CD4-positive, alpha-beta T cell (primary cell): ENCODE results near the gene TCFL5. TPM values are rescaled to one million over a fixed set of nuclear protein-coding genes. Genes with fewer than 3 reads are reported as not detected.

Experiments
- ATAC-seq: fragments of 200-7000 bp; cut with Tn5 transposase; one replicate; pipeline ENCODE4 v1.10.0; 2022; ENCODE audit warnings: mild to moderate bottlenecking; ENCODE audit not compliant: poor library complexity
- CTCF ChIA-PET: fragments of 350-600 bp; sonication (Branson Sonifier 250); formaldehyde crosslinking; loops from one replicate; lab custom pipeline; 2021; ENCODE audit warnings: antibody characterized with exemption, inconsistent platforms; lab: Charles Lee
- POLR2A ChIA-PET: fragments of 350-600 bp; sonication (Branson Sonifier 250); formaldehyde crosslinking; loops from one replicate; lab custom pipeline; 2021; ENCODE audit warnings: antibody characterized with exemption, inconsistent platforms; lab: Charles Lee
- DNase-seq, 14 experiments: peaks; one replicate each; pipeline ENCODE4 v3.0.0-alpha.2; 2013 to 2020; ENCODE audit warnings: mixed read lengths in 2 of 14
- H3K27ac ChIP-seq, 2 donors: one replicate each; pipeline versions ENCODE4 v1.5.1 to v1.7.0; 2013; ENCODE audit warnings: low read length in 2 of 2, low read depth in 1 of 2, mild to moderate bottlenecking in 1 of 2
- H3K27me3 ChIP-seq, 2 experiments: 1 replicate in 1 of 2; 2 replicates in 1 of 2; pipeline versions ENCODE4 v1.6.1 to v1.7.0; 2013; ENCODE audit warnings: low read length in 2 of 2, control low read depth in 1 of 2, mild to moderate bottlenecking in 1 of 2, moderate library complexity in 1 of 2; ENCODE audit not compliant: insufficient read depth in 2 of 2, control insufficient read depth in 1 of 2
- H3K36me3 ChIP-seq: one replicate; pipeline ENCODE4 v1.6.1; 2013; ENCODE audit warnings: low read length, control low read depth; ENCODE audit not compliant: insufficient read depth
- H3K4me1 ChIP-seq: one replicate; pipeline ENCODE4 v1.6.1; 2013; ENCODE audit warnings: low read length, control low read depth; ENCODE audit not compliant: insufficient read depth
- H3K4me3 ChIP-seq: one replicate; pipeline ENCODE4 v1.5.1; 2013; ENCODE audit warnings: mild to moderate bottlenecking, low read length, moderate library complexity
- H3K9me3 ChIP-seq, 2 experiments: 1 replicate in 1 of 2; 2 replicates in 1 of 2; pipeline versions ENCODE4 v1.6.1 to v1.7.0; 2013; ENCODE audit warnings: low read length in 2 of 2, mild to moderate bottlenecking in 2 of 2, control low read depth in 1 of 2, moderate library complexity in 1 of 2; ENCODE audit not compliant: control insufficient read depth in 1 of 2, insufficient read depth in 1 of 2
- H3K27ac Mint-ChIP-seq: one replicate; pipeline ENCODE4 v1.8.0; 2020; ENCODE audit warnings: mixed read lengths
- H3K27me3 Mint-ChIP-seq: one replicate; pipeline ENCODE4 v1.8.0; 2021; ENCODE audit warnings: mixed read lengths
- H3K36me3 Mint-ChIP-seq: one replicate; pipeline ENCODE4 v1.8.0; 2021; ENCODE audit warnings: low read depth, mixed read lengths
- H3K4me1 Mint-ChIP-seq: one replicate; pipeline ENCODE4 v1.8.0; 2021; ENCODE audit warnings: low read depth, mixed read lengths
- H3K4me3 Mint-ChIP-seq: one replicate; pipeline ENCODE4 v1.8.0; 2020; ENCODE audit warnings: mild to moderate bottlenecking, mixed read lengths
- H3K9me3 Mint-ChIP-seq: one replicate; pipeline ENCODE4 v1.8.0; 2020; ENCODE audit warnings: mixed read lengths
- intact Hi-C, 2 experiments: fragments of 100-400 bp; cut with DNase I in 1 of 2; cut with micrococcal nuclease in 1 of 2; formaldehyde crosslinking; loops; one replicate each; pipeline versions ENCODE4 v1.15.1 to v1.9.0; 2023 to 2025; cut with DNase I, micrococcal nuclease
- total RNA-seq, 174 experiments: library from RNA in 2 of 174; stranded (reverse) in 2 of 174; gene quantifications; one replicate each; pipeline ENCODE4 v1.2.3 and lab custom pipeline; 2021 to 2026
- TF ChIP-seq, protein P1 (sequence below): fragments of 200-600 bp; IDR thresholded peaks from one replicate; pipeline ENCODE4 v1.8.0; 2022; ENCODE audit warnings: antibody characterized with exemption, mild to moderate bottlenecking

The TCFL5 gene
- total RNA-seq, 2 experiments from 2014 or later: 5.9 to 6.3 TPM

DNA sequence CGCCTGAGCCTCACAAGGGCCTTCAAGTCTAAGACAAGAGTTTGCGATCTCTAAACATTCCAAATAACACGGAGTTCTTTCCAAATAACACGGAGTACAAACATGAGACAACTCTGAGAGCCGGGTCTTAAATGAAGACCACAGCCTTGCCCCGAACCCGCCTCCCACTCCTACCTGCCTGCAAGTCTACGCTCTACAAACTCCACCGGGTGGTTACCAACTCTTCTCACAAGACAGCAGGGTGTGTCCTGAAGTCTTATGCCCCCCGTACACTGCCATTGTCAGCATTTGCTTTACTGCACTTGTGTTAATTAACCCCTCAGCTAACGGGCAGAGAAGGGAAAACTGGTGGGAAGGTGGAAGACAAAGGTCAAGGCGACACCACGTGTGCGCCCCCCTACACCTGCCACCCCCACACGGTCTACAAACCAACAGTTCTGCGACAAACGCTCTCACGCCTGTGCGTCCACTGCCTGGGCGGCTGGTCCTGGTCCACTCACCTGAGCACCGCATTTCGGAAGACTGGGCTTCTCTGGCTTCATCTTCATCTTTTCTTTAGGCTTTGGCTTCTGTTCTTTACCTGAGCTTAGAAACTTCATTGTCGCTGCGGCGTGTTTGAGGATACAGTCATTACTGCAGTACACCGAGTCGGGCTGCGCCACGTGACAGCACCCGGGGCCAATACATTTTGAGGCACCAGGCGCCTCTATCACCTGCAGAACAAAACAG lies 45.2 kb upstream of the TCFL5 start:
- Histone ChIP-seq H3K4me1 (peaks cover 9% of the 10 kb centered on the region), H3K9me3 (no peaks in the 10 kb centered on the region), H3K36me3 (peaks cover 95% of the 10 kb centered on the region), H3K27me3 (no peaks in the 10 kb centered on the region), H3K27ac (no peak overlapping the region), H3K4me3 (no peak overlapping the region)
- ChIA-PET POLR2A (interaction anchor here (1.8 kb wide), 1 partner anchor 11 kb away, joined by 10 read pairs; no protein-coding TSS in a partner anchor), CTCF (interaction anchor here (0.9 to 2.3 kb wide), 11 partner anchors 8 to 102 kb away, joined by 3 to 21 read pairs (median 7); partner anchors contain the start of gene GID8)
- no peak overlapping the region for H3K4me3 Mint-ChIP-seq
- H3K9me3 Mint-ChIP-seq: no peaks in the 10 kb centered on the region
- TF ChIP-seq, protein P1, sequence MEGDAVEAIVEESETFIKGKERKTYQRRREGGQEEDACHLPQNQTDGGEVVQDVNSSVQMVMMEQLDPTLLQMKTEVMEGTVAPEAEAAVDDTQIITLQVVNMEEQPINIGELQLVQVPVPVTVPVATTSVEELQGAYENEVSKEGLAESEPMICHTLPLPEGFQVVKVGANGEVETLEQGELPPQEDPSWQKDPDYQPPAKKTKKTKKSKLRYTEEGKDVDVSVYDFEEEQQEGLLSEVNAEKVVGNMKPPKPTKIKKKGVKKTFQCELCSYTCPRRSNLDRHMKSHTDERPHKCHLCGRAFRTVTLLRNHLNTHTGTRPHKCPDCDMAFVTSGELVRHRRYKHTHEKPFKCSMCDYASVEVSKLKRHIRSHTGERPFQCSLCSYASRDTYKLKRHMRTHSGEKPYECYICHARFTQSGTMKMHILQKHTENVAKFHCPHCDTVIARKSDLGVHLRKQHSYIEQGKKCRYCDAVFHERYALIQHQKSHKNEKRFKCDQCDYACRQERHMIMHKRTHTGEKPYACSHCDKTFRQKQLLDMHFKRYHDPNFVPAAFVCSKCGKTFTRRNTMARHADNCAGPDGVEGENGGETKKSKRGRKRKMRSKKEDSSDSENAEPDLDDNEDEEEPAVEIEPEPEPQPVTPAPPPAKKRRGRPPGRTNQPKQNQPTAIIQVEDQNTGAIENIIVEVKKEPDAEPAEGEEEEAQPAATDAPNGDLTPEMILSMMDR: no peak
- H3K4me1 Mint-ChIP-seq: peaks cover 30% of the 10 kb centered on the region
- intact Hi-C loops: no loop called here
- peaks cover 94% of the 10 kb centered on the region for H3K36me3 Mint-ChIP-seq
- ATAC-seq (no peak), DNase-seq (no peak)
- H3K27me3 Mint-ChIP-seq: no peaks in the 10 kb centered on the region
- H3K27ac Mint-ChIP-seq: peak overlapping the region; percentile 43

DNA sequence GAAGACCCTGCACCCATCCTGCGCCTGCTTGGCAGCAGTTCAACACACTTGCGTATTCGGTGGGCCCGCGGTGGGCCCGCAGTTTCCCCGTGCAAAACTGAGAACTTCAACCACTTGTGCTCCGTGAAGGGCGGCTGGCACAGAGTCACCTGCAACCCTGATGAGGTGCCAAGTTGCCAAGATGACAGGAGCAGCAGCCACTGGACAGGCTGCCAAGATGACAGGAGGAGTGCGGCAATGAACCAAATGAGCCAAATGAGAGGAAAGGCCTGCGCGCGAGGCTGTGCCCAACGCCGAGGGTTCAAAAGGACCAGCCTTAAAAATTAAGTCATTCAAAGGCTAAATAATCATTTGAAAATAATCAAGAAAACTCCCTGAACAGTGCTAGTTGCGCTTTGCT lies 44.6 kb upstream of the TCFL5 start:
- Mint-ChIP-seq H3K4me1 (peaks cover 27% of the 10 kb centered on the region), H3K27ac (no peak overlapping the region), H3K27me3 (no peaks in the 10 kb centered on the region), H3K36me3 (peaks cover 94% of the 10 kb centered on the region), H3K9me3 (no peaks in the 10 kb centered on the region), H3K4me3 (no peak overlapping the region)
- ChIA-PET POLR2A (no interaction called here), CTCF (no interaction called here)
- Histone ChIP-seq H3K9me3 (no peaks in the 10 kb centered on the region), H3K36me3 (peaks cover 94% of the 10 kb centered on the region), H3K27ac (no peak overlapping the region), H3K27me3 (no peaks in the 10 kb centered on the region), H3K4me1 (peaks cover 7% of the 10 kb centered on the region), H3K4me3 (no peak overlapping the region)
- DNase-seq: no peak
- intact Hi-C loops: no loop called here
- TF ChIP-seq, protein P1: no peak
- no peak for ATAC-seq

DNA sequence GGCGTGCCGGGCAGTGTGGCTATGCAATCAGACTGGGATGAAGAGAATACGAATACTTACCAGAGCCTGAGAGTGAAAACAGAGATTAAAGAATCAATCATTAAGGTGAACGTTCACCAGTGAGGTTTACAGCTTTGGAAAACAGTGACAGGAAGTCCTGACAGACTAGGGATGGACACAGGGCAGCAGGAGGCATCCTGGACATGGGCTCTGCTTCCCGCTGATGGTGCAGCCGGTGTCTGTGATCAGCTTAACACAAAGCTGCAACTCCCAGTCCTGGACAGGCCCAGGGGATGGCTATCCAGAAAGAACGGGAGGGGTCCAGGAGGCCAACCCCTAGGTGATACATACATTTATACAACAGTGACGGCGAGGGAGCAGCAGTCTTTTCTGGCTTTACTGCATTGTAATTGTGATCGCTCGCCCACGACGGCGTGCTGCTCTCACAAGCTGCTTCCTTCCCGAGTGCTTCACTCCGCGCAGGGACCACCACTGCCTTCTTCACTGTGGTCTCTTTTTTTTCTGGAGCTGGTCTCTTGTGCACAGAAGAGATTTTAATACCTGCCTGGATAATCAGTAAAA lies 44.0 kb upstream of the TCFL5 start:
- TF ChIP-seq, protein P1: no peak
- POLR2A ChIA-PET: no interaction called here
- ATAC-seq (no peak), DNase-seq (no peak)
- no peaks in the 10 kb centered on the region for H3K27me3 ChIP-seq
- Mint-ChIP-seq H3K27ac (no peak overlapping the region), H3K27me3 (no peaks in the 10 kb centered on the region), H3K36me3 (peaks cover 96% of the 10 kb centered on the region), H3K9me3 (no peaks in the 10 kb centered on the region), H3K4me3 (no peak overlapping the region), H3K4me1 (peaks cover 31% of the 10 kb centered on the region)
- peaks cover 92% of the 10 kb centered on the region for H3K36me3 ChIP-seq
- CTCF ChIA-PET: no interaction called here
- peaks cover 7% of the 10 kb centered on the region for H3K4me1 ChIP-seq
- no peak overlapping the region for H3K4me3 ChIP-seq
- intact Hi-C loops: no loop called here
- H3K27ac ChIP-seq: no peak overlapping the region
- no peaks in the 10 kb centered on the region for H3K9me3 ChIP-seq
